Measurements from ENCODE around the gene ACMSD.

The ACMSD gene

DNA sequence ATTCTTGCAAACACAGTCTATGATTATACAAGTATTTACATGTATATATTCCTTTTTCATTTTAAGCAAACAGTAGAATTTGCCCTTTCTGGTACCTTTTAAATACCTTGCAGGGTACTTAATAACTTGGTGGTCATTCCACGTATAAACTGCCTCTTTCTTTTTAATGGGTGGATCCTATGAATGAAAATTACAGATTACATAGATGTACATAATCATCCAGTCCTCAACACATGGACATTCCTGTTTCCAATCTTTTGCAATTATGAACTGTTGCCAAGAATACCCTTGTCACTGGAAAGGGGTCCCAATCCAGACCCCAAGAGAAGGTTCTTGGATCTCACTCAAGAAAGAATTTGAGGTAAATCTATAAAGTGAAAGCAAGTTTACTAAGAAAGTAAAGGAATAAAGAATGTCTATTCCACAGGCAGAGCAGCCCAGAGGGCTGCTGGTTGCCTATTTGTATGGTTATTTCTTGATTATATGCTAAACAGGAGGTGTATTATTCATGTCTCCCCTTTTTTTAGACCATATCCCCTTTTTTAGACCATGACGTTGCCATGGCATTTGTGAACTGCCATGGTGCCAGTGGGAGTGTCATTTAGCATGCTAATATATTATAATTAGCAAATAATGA lies 72.5 kb downstream of the ACMSD start:
- no peak for DNase-seq

DNA sequence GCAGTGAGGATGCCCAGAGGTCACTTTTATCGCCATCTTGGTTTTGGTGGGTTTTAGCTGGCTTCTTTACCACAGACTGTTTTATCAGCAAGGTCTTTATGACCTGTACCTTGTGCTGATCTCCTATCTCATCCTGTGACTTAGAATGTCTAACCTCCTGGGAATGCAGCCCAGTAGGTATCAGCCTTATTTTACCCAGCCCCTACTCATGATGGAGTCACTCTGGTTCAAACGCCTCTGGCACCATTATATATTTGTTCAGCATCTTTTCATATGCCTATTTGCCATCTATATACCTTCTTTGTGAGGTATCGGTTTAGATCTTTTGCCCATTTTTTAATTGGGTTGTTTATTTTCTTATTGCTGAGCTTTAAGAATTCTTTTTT lies 73.0 kb downstream of the ACMSD start:
- no peak for DNase-seq

DNA sequence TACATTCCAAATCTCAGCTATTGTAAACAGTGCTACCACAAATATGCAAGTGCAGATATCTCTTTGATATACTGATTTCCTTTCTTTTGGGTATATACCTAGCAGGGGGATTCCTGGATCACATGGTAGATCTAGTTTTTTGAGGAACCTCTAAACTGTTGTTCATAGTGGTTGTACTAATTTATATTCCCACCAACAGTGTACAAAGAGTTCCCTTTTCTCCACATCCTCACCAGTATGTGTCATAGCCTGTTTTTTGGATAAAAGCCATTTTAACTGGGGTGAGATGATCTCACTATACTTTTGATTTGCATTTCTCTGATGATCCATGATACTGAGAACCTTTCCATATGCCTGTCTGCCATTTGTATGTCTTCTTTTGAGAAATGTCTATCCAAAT lies 73.9 kb downstream of the ACMSD start:
- no peak for DNase-seq

DNA sequence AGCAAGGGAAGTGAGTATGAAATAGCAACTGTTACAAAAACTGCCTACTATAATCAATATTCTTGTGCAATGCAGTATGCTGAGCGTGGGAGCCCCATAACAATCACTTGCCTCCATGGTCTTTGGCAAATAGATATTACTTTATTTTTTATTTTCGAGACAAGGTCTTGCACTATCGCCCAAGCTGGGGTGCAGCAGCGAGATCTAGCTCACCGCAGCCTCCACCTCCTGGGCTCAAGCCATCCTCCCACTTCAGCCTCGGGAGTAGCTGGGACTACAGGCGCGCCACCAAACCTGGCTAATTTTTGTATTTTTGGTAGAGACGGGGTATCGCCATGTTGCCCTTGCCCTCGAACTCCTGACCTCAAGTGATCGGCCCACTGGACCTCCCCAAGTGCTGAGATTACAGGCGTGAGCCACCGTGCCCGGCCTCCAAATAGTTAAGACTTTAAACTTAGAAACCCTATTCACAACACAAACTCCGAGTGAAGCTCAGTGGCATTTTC lies 79.0 kb downstream of the ACMSD start:
- DNase-seq: peak; percentile 3

DNA sequence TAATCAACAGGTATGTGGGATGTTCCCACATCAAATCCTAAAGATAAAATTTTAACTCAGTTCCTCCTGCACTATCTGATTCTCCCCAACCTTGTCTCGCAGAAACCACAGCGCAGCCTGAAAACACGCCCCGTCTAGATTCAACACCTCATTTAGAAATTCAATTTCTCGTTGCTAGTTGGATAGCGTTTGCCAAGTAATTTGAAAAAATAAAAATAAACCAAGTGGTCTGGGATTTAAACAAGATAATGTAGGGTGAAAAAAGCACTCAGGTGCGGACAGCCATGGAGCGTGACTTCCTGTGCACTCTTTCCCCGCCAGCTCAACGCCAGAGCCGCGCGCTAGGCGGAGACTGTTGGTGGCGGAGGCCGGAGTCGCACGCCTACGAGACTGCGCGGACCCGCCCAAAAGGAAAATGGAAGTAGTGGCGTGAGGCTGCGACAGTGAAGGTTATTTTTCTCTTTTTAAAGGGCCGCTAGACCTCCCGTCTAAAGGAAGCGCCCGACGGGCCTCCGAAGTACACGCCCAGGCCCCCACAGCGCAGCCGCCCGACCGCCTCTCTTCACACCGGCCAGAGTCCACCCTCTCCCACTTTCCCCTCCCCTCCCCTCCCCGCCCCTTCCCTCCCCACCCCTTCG lies 79.6 kb downstream of the ACMSD start:
- peak; percentile 85 for DNase-seq

DNA sequence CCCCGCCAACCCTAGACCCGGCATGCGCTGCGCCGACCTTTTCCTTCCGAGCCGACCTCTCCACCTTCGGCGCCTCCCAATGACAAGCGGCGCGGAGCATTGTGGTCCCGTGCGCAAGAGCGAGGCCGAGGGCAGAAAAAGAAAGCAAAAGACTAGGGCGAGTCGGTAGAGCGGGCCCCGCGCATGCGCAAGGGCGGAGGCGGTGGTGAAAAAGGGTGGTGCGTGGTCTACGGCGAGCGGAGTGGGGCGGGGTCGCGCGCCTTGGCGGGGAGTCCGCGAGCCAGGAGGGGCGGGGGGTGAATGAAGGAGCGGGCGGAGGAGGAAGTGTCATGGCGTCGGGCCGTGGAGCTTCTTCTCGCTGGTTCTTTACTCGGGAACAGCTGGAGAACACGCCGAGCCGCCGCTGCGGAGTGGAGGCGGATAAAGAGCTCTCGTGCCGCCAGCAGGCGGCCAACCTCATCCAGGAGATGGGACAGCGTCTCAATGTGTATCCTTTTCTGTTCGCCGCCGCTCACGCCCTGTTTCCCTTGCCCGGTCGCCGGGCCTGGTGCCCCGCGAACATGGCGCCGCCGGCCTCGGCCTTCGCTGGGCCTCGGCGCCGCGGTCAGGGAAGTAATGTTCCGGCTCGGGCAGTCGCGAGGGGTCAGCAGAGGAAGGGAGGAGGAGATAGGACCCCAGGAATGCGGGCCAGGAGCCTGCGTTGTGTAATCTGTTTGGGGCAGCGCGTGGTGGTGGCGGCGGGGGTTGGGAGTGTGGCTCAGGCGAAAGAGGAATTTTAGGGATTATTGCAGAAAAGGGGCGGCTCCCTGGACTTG lies 80.3 kb downstream of the ACMSD start, which contains the start of gene CCNT2:
TSS of gene CCNT2 (plus strand) at position 297 of the 815 bp plus-strand sequence. CDS start at position 330, 33 bp downstream.
- DNase-seq: peak; percentile 99

DNA sequence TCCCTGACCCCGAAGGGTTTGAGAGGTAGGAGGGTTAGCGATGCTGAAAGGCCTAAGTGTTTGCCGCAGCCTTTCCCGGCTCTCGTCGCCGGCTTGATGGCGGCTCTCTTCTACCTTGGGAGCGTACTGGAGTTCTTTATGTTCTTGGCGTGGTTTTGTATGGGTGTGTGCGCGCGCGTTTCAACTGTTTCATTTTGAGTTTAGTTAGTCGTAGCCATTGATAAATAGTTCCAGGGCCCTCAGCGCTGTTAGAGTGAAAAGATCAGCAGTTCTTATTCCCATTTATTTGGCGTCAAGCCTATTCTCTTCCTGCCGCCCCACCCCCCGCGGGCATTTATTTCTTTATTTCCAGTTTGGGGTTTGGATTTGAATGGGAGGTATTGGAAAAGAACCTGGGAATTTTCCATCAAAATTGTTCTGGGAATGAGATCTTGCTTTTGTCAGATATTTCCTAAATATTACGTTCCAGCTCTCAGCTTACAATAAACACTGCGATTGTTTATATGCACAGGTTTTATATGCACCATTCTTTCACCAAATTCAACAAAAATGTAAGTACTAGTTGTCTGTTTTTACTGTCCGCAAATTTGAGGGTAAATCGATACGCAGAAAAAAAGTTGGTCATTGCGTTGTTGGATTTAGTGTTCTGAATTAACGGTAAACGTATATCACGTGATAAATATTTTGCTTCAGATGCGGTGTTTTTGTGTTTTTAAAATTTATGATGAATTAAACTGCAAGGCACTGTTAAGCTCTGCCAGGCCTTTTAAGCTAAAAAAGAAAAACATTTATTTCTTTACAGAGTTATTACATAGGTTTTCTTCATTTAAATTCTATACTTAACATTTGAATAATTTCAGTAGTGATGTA lies 81.2 kb downstream of the ACMSD start:
- DNase-seq: peak; percentile 49

GRCh38 chr2:134924912-134925311 lies 86.5 kb downstream of the ACMSD start:
- no peak for DNase-seq

DNA sequence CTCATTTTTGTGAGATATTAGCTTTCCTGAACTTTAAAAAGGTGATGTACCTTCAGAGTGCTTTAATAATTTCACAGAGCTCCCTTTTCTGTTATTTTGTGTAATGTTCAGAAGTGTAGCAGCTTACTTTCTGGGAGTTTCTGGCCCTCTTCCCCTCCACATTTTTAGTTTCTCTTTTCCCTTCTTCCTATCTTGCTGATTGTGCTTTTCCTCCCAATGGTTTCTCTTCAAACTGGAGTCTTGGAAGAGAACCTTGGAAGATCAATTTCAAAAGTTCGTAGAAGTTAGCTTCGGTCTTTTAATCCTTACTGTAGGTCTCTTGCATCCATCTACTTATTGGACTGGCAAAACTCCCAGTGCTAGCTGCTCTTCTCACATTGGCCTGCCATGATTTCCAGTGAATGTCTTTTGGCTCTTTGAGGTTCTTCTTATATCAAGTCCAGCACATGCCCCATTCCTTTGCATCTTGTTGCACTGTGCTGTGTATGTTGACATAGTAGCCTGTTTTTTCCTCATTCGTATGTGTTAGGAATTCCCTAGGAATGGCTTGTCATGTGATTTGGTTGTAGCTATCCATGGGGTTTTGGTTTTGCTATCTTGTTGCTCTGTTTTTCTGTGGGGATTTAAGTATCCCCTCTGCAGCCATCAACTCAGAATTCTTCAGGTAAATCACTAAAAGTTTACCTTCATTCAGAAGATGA lies 88.0 kb downstream of the ACMSD start:
- DNase-seq: no peak

DNA sequence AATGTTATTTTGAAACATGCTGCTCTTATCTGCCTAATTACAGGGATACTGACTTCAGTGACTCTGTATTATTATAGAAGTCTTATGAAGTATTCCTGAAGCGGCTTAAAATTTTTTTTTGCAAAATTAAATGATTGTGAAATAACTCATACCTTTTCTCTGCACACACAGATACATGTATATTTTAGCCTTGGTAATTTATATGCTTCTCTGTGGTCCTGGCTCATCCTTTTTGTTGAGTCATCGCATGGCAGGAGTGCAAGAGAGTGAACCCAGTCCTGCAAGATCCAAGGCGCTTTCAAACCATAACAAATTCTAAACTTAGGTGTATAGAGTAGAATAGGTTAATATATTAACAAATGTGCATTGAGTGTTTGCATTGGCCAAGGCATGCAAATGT lies 88.8 kb downstream of the ACMSD start:
- no peak for DNase-seq

DNA sequence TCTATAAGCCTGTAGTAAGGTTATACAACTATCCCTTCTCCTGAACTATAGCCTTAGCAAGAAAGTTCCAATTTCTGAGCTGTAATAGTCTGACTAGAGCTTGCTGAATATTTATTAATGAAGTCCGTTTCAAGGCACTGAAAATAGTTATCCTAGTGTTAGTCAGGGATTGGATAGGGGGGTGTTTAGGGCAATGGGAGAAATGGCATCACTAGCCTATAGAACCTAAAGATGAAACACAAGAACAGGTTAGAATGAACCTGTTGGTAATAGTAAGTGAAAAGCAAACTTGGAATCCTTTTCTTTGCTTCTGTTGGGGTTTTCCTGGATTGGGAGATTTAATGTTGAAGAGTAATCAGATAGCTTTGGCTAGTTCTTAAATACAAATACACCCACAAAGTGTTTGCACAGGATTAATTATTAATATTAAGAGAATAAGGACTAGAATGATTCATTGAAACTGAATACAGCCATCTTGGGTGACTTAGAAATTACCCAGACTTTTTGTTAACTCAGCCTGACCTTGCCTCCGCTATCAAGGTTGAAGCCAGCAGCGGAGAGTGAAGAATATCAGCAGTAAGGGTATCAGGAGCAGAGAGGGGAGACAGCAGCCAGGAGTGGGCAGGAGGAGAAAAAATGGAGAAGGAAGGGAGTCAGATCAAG lies 94.6 kb downstream of the ACMSD start:
- DNase-seq: no peak

- no peak for DNase-seq
Observed at GRCh38 chr2:134933732-134934131, 95.3 kb downstream of the ACMSD start.

DNA sequence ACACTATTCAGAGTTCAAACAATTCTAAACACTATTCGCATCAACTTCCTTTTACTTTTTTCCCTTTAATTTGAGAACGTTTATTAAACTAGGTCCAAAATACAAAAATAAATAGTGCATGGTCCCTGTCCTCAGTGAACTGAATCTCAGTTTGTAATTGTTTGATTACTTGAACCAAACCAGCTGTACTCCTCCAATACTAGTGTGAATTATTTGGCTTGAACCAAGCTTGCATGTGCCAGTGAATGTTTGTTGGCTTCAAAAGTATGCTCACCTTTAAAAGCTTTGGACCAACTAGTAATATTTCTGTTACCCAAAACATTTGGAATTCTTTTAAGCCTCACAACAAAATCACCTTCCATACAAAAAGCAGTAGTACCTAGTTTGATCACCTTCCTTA lies 95.7 kb downstream of the ACMSD start:
- DNase-seq: no peak

DNA sequence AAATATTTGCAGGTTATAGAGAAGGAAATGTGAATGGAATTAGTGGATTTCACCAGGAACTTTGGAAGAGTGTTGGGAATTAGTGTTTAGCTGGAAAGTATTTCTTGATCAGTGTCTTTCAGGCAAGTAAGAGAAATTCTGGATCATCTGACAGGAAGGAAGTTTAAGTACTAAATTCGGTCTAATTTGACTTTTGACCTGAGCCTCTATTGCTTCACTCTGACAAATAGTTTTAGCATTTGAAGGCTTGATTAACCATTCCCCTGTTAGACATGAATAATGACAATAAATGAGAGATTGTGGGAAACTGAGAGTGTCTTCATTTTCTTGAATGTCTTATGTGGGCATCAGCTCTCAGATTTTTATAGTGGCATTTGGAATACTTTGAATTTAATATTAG lies 96.2 kb downstream of the ACMSD start:
- no peak for DNase-seq

- DNase-seq: no peak
Observed at GRCh38 chr2:134936691-134937090, 98.3 kb downstream of the ACMSD start.

- DNase-seq: no peak
Observed at GRCh38 chr2:134943540-134943939, 105.1 kb downstream of the ACMSD start.

GRCh38 chr2:134944975-134945374 lies 106.6 kb downstream of the ACMSD start:
- no peak for DNase-seq

DNA sequence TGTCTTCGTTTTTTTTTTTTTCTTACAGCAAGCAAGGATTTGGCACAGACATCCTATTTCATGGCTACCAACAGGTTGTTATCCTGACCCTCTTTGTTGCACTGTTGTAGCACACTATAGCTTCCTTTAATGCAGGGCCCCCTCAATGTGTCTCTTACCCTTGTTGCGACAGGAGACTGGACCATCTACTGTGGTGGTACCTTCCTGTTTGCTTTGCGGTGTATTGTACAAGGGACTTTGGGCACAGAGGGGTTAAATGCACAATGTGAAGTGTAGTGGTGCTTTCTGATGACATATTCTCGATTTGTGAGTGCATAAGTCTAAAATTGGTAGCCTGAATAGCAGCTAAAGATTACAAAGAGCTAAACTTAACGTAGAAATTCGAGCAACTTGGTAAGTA lies 107.7 kb downstream of the ACMSD start:
- no peak for DNase-seq

GRCh38 chr2:134949981-134950708 lies 111.7 kb downstream of the ACMSD start:
- DNase-seq: no peak

- no peak for DNase-seq
Observed at GRCh38 chr2:134950886-134951285, 112.5 kb downstream of the ACMSD start.

Data from activated CD4-positive, alpha-beta T cell treated with anti-CD3 and anti-CD28 coated beads, Interleukin-2, amount 50 U/mL, for 1 hour (primary cell).